HCT116 (cell line): ENCODE data around the gene ALG3. TPM values are rescaled to one million over a fixed set of nuclear protein-coding genes. Genes with fewer than 3 reads are reported as not detected.

Source experiments
- ATAC-seq: fragments of 200-7000 bp; cut with Tn5 transposase; 2 replicates; pipeline ENCODE4 v1.9.1; 2020; ENCODE audit warnings: mild to moderate bottlenecking, moderate library complexity
- BruUV-seq: library from RNA; stranded (reverse); fragments of 400-500 nt; replicated peaks from 2 replicates; lab custom pipeline; 2021; lab: Mats Ljungman, UMichigan
- CTCF ChIA-PET: fragments of 300-600 bp; sonication (Branson Sonifier 250); formaldehyde crosslinking; loops from one replicate; lab custom pipeline; 2021; ENCODE audit warnings: antibody characterized with exemption; lab: Charles Lee
- POLR2A ChIA-PET: fragments of 300-600, 350-600 bp; sonication (Branson Sonifier 250); formaldehyde crosslinking; loops from one replicate; lab custom pipeline; 2021; ENCODE audit warnings: antibody characterized with exemption; lab: Charles Lee
- RAD21 ChIA-PET, 2 experiments: fragments of 300-600 bp; sonication (Branson Sonifier 250); formaldehyde crosslinking; loops; one replicate each; lab custom pipeline; 2023; ENCODE audit warnings: low total read pairs in 2 of 2; ENCODE audit not compliant: uncharacterized antibody in 2 of 2, unreplicated experiment in 2 of 2, low non-redundant PET in 1 of 2; lab: Charles Lee
- DNase-seq: peaks from one replicate; pipeline ENCODE4 v3.0.0-alpha.2; 2010; ENCODE audit warnings: low read depth, low spot score
- H2AFZ ChIP-seq: fragments of 200-600 bp; shearing (Covaris generic), sonication (generic); 2 replicates; pipeline ENCODE4 v1.6.1; 2017; ENCODE audit warnings: low read depth, mixed run types, mixed read lengths, antibody characterized with exemption, low read length; ENCODE audit not compliant: poor library complexity, severe bottlenecking
- H3K27ac ChIP-seq: 2 replicates; pipeline ENCODE4 v1.5.1; 2012; ENCODE audit warnings: low read depth, low read length
- H3K27me3 ChIP-seq: fragments of 200-600 bp; sonication (generic); 2 replicates; pipeline ENCODE4 v1.6.1; 2016; ENCODE audit warnings: mixed run types, low read length, mixed read lengths; ENCODE audit not compliant: insufficient read depth
- H3K36me3 ChIP-seq, 2 experiments: fragments of 200-500 bp in 1 of 2; fragments of 200-600 bp in 1 of 2; sonication (Bioruptor generic) in 1 of 2; sonication (generic) in 1 of 2; 2 replicates each; pipeline versions ENCODE4 v1.5.1 to v1.6.1; 2014 to 2016; ENCODE audit warnings: low read length in 2 of 2, inconsistent platforms in 1 of 2, mixed read lengths in 1 of 2, mixed run types in 1 of 2; ENCODE audit not compliant: insufficient read depth in 2 of 2, control insufficient read depth in 1 of 2
- H3K4me1 ChIP-seq, 2 experiments: fragments of 200-600 bp in 1 of 2; sonication (generic) in 1 of 2; 2 replicates each; pipeline versions ENCODE4 v1.5.1 to v1.6.1; 2012 to 2017; ENCODE audit warnings: low read length in 2 of 2, inconsistent platforms in 1 of 2, mild to moderate bottlenecking in 1 of 2, mixed read lengths in 1 of 2, mixed run types in 1 of 2, moderate library complexity in 1 of 2; ENCODE audit not compliant: insufficient read depth in 2 of 2, control insufficient read depth in 1 of 2
- H3K4me2 ChIP-seq: fragments of 200-600 bp; sonication (generic); 2 replicates; pipeline ENCODE4 v1.6.1; 2017; ENCODE audit warnings: mixed run types, low read length, mixed read lengths
- H3K4me3 ChIP-seq, 2 experiments: fragments of 200-600 bp in 1 of 2; sonication (generic) in 1 of 2; replicated peaks in 1 of 2; 2 replicates each; pipeline ENCODE4 v1.5.1; 2011 to 2016; ENCODE audit warnings: low read length in 2 of 2, control low read depth in 1 of 2, low read depth in 1 of 2, mild to moderate bottlenecking in 1 of 2, mixed read lengths in 1 of 2, mixed run types in 1 of 2
- H3K79me2 ChIP-seq: fragments of 200-600 bp; sonication (generic); 2 replicates; pipeline ENCODE4 v1.6.1; 2017; ENCODE audit warnings: mild to moderate bottlenecking, mixed run types, low read length, moderate library complexity, mixed read lengths; ENCODE audit not compliant: insufficient read depth
- H3K9ac ChIP-seq: fragments of 200-600 bp; sonication (generic); 2 replicates; pipeline ENCODE4 v1.6.1; 2016; ENCODE audit warnings: low read length, mixed read lengths
- H3K9me2 ChIP-seq: fragments of 200-600 bp; sonication (generic), shearing (Covaris generic); 2 replicates; pipeline ENCODE4 v1.6.1; 2017; ENCODE audit warnings: mixed run types, mild to moderate bottlenecking, moderate library complexity; ENCODE audit not compliant: insufficient read depth
- H3K9me3 ChIP-seq, 2 experiments: fragments of 200-500 bp in 1 of 2; fragments of 200-600 bp in 1 of 2; sonication (Bioruptor generic) in 1 of 2; sonication (generic) in 1 of 2; 2 replicates each; pipeline ENCODE4 v1.6.1; 2014 to 2017; ENCODE audit warnings: low read length in 2 of 2, mixed read lengths in 2 of 2, inconsistent platforms in 1 of 2, low read depth in 1 of 2, mild to moderate bottlenecking in 1 of 2, mixed run types in 1 of 2, moderate library complexity in 1 of 2; ENCODE audit not compliant: control insufficient read depth in 1 of 2, insufficient read depth in 1 of 2
- H4K20me1 ChIP-seq: fragments of 200-600 bp; sonication (generic), shearing (Covaris generic); 2 replicates; pipeline ENCODE4 v1.6.1; 2017; ENCODE audit warnings: mixed run types, mild to moderate bottlenecking, moderate library complexity; ENCODE audit not compliant: insufficient read depth
- ATF3 ChIP-seq: IDR thresholded peaks from 2 replicates; pipeline ENCODE4 v1.6.1; 2012
- CBX3 ChIP-seq: IDR thresholded peaks from 2 replicates; pipeline ENCODE4 v1.6.1; 2012; ENCODE audit warnings: low read depth
- CEBPB ChIP-seq: IDR thresholded peaks from 2 replicates; pipeline ENCODE4 v1.6.1; 2012; ENCODE audit warnings: low read depth
- CTCF ChIP-seq, 3 experiments: fragments of 200-600 bp in 1 of 3; sonication (generic) in 1 of 3; IDR thresholded peaks in 2 of 3; conservative IDR thresholded peaks in 1 of 3; 2 replicates each; pipeline ENCODE4 v1.5.1; 2012 to 2017; ENCODE audit warnings: low read depth in 2 of 3, low read length in 2 of 3, antibody characterized with exemption in 1 of 3, borderline replicate concordance in 1 of 3, control low read depth in 1 of 3, mild to moderate bottlenecking in 1 of 3, mixed read lengths in 1 of 3, mixed run types in 1 of 3, moderate library complexity in 1 of 3; ENCODE audit not compliant: insufficient read depth in 1 of 3
- EGR1 ChIP-seq: IDR thresholded peaks from 2 replicates; pipeline ENCODE4 v1.6.1; 2012; ENCODE audit warnings: low read depth
- ELF1 ChIP-seq: IDR thresholded peaks from 2 replicates; pipeline ENCODE4 v1.6.1; 2012; ENCODE audit warnings: low read depth, borderline replicate concordance
- EZH2phosphoT487 ChIP-seq: fragments of 200-600 bp; IDR thresholded peaks from 2 replicates; pipeline ENCODE4 v1.6.1; 2018; ENCODE audit warnings: antibody characterized with exemption, borderline replicate concordance
- FOSL1 ChIP-seq: IDR thresholded peaks from 2 replicates; pipeline ENCODE4 v1.6.1; 2012; ENCODE audit warnings: low read depth
- JUND ChIP-seq: IDR thresholded peaks from 2 replicates; pipeline ENCODE4 v1.6.1; 2012
- POLR2A ChIP-seq: IDR thresholded peaks from 2 replicates; pipeline ENCODE4 v1.7.0; 2011; ENCODE audit warnings: borderline replicate concordance; ENCODE audit not compliant: insufficient read depth, insufficient read length; ENCODE audit errors: extremely low read depth
- RAD21 ChIP-seq: IDR thresholded peaks from 2 replicates; pipeline ENCODE4 v1.6.1; 2012; ENCODE audit warnings: low read depth, mild to moderate bottlenecking
- SIN3A ChIP-seq: IDR thresholded peaks from 2 replicates; pipeline ENCODE4 v1.6.1; 2012; ENCODE audit warnings: low read depth
- SRF ChIP-seq: IDR thresholded peaks from 2 replicates; pipeline ENCODE4 v1.6.1; 2012; ENCODE audit warnings: low read depth
- TCF7L2 ChIP-seq: IDR thresholded peaks from 2 replicates; pipeline ENCODE4 v1.7.0; 2011; ENCODE audit warnings: borderline replicate concordance, inconsistent platforms; ENCODE audit not compliant: insufficient read depth, insufficient read length; ENCODE audit errors: extremely low read depth
- YY1 ChIP-seq: IDR thresholded peaks from 2 replicates; pipeline ENCODE4 v1.6.1; 2011; ENCODE audit warnings: low read length, low read depth, moderate library complexity, mild to moderate bottlenecking; ENCODE audit not compliant: insufficient replicate concordance; ENCODE audit errors: extremely low read depth
- ZBTB33 ChIP-seq: IDR thresholded peaks from 2 replicates; pipeline ENCODE4 v1.6.1; 2011; ENCODE audit warnings: mild to moderate bottlenecking, low read length, moderate library complexity; ENCODE audit not compliant: insufficient replicate concordance; ENCODE audit errors: extremely low read depth
- ZFX ChIP-seq: fragments of 450-650 bp; IDR thresholded peaks from 2 replicates; pipeline ENCODE4 v1.6.1; 2017
- ZNF274 ChIP-seq: fragments of 200-500 bp; sonication (Bioruptor generic); IDR thresholded peaks from 2 replicates; pipeline ENCODE4 v1.6.1; 2014; ENCODE audit warnings: mild to moderate bottlenecking, low read depth, low read length, inconsistent platforms
- intact Hi-C: fragments of 100-400 bp; cut with micrococcal nuclease; formaldehyde crosslinking; loops from 2 replicates; pipeline ENCODE4 v1.10.0; 2022
- total RNA-seq: library from RNA; stranded (reverse); gene quantifications from one replicate; pipeline ENCODE4 v1.2.1, GENCODE V29; 2021; ENCODE audit not compliant: unreplicated experiment

The ALG3 gene
- total RNA-seq, 1 experiment from 2014 or later = 56.6 TPM

- no peaks in the 10 kb centered on the region for H3K27me3 ChIP-seq
- no peaks in the 10 kb centered on the region for H3K9me3 ChIP-seq
- no peaks in the 10 kb centered on the region for H3K4me1 ChIP-seq
- no peak overlapping the region for H3K9ac ChIP-seq
- no peaks in the 10 kb centered on the region for H3K36me3 ChIP-seq
- CTCF ChIA-PET = no interaction called here
- no peak overlapping the region for H3K4me3 ChIP-seq
- ATAC-seq (no peak), DNase-seq (no peak)
- no peak overlapping the region for H3K27ac ChIP-seq
- no peak overlapping the region for H2AFZ ChIP-seq
- H3K9me2 ChIP-seq = no peaks in the 10 kb centered on the region
- no peak overlapping the region for H3K4me2 ChIP-seq
- no peak for TF ChIP-seq SIN3A
- TF ChIP-seq ATF3 = no peak
- TF ChIP-seq TCF7L2 = no peak
- no peak for TF ChIP-seq ZBTB33
- no peak for TF ChIP-seq YY1
- POLR2A ChIA-PET = no interaction called here
- H3K79me2 ChIP-seq = no peaks in the 10 kb centered on the region
- no TSS peak for BruUV-seq
- intact Hi-C loops = loop anchor here (10.0 kb wide), 2 partner anchors 268 to 818 kb away; partner anchors contain the start of gene ABCC5
- H4K20me1 ChIP-seq = no peaks in the 10 kb centered on the region
- RAD21 ChIA-PET = no interaction called here
Observed at GRCh38 chr3:184282941-184283340, 34.2 kb upstream of the ALG3 start.

GRCh38 chr3:184277366-184277765 lies 28.6 kb upstream of the ALG3 start:
- no peaks in the 10 kb centered on the region for H3K36me3 ChIP-seq
- DNase-seq (no peak), ATAC-seq (no peak; the same call in 1 of the 2 replicates)
- H3K27ac ChIP-seq = no peak overlapping the region
- no peak overlapping the region for H3K4me2 ChIP-seq
- ChIA-PET CTCF (no interaction called here), POLR2A (no interaction called here), RAD21 (no interaction called here)
- H3K79me2 ChIP-seq = no peaks in the 10 kb centered on the region
- no peaks in the 10 kb centered on the region for H3K4me1 ChIP-seq
- no TSS peak for BruUV-seq
- H3K9me2 ChIP-seq = no peaks in the 10 kb centered on the region
- no peak overlapping the region for H3K9ac ChIP-seq
- no peaks in the 10 kb centered on the region for H4K20me1 ChIP-seq
- no peak overlapping the region for H3K4me3 ChIP-seq
- H3K9me3 ChIP-seq = no peaks in the 10 kb centered on the region
- no peaks in the 10 kb centered on the region for H3K27me3 ChIP-seq
- intact Hi-C loops = no loop called here
- H2AFZ ChIP-seq = no peak overlapping the region
- TF ChIP-seq ELF1 (no peak), YY1 (no peak), CBX3 (no peak), ZFX (no peak), ATF3 (no peak), EZH2phosphoT487 (no peak), ZNF274 (no peak), SRF (no peak), RAD21 (no peak), FOSL1 (no peak), CEBPB (no peak), EGR1 (no peak), POLR2A (no peak), CTCF (IDR thresholded peaks at IDR 0.05 in 2 of 3, conservative IDR thresholded peaks at IDR 0.05 in 1 of 3; ENCODE audit: borderline replicate concordance in 1 of 3, insufficient read depth in 1 of 3, low read depth in 2 of 3, low read length in 2 of 3) (no peak), JUND (no peak)
